HG02885 (cell line): ENCODE results near the gene BRINP1.

ENCODE experiments used
- ATAC-seq: cut with Tn5 transposase; IDR thresholded peaks from one replicate; pipeline ENCODE4 v1.9.1; 2021; ENCODE audit warnings: mild to moderate bottlenecking; ENCODE audit not compliant: unreplicated experiment, poor library complexity

Gene BRINP1

DNA sequence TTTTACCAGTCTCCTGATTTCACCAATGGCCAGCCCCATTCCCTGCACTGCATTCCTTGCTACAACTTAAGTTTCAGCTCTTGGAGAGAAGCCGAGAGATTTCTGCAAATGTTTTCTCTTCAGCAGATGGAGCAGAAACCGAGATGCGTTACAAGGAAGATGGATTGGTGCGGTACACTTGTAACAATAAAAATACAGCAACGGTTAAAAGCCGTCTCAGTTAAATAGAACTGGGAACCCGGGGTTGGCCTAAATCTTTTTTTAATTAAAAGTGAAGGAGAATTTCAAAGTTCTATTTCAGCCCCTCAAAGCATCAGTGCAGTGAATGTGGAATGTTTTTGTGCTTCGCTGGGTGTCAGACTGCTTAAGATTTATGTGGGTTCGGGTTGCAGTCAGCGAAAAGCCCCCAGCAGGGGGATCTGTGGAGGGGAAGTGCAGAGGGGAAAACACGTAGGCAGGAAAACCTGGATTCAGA lies 19.8 kb downstream of the BRINP1 start:
- no peak for ATAC-seq

DNA sequence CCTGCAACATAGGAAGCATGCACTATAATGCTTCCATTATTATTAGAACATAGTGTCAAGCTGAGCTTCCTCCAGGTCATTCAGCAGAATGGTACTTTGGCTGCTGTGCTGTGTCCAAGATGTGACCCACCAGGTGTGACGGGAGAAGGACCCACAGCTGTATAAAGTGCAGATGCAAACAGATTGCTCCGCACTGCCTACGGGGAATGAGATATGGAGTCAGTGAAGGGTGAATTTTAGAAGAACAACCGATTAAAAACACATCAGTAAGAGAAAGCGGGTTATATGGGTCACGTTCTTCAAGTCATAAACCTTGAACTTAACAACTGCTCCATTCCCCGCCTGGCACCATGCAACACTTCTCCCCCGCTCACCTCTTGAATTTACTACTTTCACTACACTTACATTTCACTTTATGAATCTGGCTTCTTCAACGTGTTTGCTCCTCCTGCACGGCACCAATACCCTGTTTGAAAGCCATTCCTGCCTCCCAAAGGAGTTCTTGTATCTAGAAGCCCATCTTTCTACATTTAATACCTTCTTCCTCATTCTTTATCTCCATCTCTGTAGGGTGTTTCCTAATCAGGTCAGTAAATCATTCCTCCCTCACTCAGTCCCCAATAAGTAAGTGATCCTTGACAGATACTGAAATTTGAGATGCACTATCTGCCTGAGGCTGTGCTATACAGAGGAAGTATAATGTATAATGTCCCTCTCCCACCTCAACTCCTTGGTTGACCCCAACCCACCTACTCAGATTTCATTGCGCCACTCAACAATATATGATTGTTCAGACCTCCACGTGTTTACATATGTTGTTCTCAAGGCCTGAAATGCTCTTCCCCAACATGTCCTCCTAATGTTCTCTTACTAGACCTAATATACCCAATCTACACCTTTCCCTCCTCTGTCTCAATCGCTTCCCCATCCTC lies 25.9 kb downstream of the BRINP1 start:
- ATAC-seq: no peak

DNA sequence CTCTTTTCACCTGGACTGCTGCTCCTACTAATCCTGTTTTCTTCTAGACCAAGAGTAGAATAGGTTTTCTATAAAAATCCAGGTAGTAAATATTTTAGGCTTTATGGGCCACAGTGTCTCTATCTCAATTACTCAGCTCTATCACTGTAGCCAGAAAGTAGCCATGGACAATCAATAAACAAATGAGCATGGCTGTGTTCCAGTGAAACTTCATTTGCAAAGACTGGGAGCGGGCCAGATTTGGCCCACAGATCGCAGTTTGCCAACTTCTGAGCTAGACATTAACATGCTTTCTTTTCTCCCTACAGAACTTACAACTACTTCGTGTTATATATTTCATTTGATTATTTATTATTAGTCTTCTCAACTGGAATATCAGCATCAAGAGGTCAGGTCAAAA lies 30.2 kb downstream of the BRINP1 start:
- ATAC-seq: no peak

DNA sequence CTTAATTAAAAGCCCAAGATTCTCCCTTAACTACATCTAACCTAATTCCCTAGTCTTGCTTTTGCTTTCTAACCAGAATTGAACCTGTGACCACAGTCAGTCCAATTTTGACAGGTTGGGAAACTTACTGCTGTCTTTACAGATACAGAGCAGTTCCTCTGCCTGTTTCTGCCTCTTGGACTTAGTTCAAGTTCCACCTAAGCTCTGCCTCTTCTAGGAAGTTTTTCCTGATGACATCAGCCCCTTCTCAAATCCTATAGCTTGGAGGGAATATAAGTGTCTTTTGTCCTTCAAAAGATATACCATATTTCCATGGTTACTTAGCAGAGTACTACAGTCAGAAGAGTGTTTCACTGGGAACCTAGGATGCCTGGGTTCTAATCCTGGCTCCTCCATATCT lies 31.7 kb downstream of the BRINP1 start:
- no peak for ATAC-seq

DNA sequence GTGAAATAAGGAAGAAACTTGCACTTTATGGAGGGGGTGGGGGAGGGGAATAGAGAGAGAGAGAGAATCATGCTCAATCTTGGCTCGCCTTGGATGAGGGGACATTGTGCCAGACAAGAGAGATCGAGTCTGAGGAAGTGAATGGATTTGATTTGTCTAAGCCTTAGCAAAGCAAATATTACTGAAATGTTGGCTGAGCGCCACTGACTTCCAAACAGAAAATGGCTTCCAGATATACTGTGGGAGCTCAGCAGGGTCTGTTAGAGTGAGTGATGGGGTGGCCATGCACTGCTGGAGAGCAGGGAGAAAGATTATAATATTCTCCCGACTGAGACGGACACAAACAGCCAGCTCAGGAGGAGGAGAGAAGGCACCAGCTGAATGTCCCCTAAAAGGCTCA lies 34.5 kb downstream of the BRINP1 start:
- ATAC-seq: no peak

DNA sequence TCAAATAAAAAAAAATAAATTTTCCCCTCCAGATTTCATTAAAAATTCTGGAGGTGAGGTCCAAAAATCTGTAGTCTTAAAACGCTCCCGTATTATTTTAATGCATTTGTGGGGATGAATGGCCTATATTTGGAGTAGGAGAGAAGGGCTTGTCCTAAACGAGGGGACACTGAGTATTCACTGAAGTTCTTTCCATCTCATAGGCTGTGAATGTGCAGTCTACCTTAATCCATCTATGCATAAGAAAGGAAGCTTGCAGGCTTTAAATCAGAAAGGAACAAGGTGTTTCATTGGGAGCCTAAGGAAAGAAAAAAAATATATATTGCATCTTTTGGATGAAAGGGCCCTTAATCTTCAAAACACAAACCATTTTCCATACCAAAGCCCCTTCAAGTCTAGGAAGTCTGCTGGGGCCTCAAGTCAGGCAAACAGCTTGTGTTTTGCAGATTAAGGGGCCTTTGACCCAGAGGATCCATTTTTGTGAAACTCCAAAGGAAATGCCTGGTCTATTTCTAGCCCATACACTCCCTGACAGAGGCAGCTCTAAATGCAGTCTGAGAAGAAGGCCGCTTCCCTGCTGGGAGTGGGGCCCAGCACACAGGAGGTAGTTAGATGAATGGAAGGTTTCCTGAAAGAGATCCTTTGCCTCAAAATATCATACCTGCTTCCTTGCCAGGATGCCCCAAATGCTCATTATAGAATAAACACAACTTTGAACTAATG lies 35.6 kb downstream of the BRINP1 start:
- ATAC-seq: no peak

DNA sequence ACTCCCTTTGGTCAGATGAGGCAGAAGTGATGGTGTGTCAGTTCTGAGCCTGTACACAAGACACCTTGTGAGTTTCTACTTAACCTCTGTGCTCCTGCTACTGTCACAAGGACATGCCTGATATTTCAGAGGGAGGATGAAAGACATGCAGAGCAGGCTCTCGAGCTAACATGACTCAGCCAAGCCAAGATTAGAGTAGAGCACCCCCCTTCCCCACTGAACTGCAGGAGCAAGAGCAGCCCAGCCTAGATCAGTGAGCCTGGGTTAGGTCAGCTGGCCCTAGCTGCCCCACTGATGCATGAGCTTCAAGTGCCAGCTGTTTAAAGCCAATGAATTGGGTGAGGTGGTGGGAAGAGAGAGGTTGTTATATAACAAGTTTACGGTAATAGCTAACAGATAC lies 36.7 kb downstream of the BRINP1 start:
- ATAC-seq: no peak

DNA sequence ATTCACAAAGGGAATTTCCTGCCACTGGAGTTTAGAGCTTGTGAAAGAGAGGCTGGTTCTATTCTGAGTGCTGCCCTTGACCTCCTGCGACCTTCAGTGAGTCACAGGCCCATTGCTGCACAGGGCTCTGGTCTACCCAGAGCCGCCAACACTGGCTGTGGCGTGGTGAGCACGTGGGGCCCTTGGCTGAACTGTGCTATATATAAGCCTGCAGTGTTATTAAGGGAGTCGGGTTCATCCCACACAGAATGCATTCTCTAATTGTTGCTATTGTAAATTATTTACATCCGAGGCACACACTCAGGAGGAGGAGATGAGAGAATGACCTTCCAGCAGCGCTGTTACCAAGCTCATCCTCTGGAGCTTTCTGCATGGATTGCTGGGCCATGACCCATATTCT lies 47.1 kb downstream of the BRINP1 start:
- ATAC-seq: no peak

DNA sequence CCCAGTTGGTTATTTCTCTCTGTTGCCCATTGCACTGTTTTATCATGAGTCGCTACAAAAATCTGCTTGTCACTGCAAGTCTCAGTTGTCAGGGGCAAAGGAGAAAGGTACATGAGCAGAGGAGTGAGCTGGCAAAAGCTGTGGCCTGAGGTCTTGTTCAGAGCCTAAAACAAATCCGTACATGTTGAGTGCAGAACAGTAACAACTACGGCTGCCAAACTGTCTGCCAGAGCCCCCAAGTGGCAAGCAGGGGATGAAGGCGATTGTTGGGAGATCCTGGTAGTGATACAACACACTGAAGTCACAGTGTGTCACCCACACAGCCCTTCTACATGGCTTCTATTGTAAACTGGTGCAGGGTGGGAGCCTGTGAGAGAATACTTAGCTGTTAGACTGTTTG lies 50.9 kb downstream of the BRINP1 start:
- no peak for ATAC-seq

DNA sequence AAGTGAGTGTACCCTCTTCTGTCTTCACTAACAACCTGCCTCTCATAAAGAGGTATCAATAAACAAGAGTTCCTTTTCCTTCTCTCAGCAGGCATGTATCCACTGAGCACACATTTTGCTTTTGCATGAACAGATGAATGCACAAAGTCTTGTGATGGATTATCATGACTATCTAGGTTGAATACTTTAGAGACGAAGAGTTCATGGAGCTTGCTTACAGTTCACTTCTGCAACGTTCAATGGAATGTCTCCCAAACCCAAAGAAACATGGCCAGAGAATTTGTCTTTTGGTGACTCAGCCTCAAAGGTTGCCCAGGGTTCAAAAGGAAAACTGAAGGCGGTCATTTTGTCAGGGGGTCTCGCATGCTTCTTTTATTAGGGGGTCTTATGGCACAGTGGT lies 55.4 kb downstream of the BRINP1 start:
- no peak for ATAC-seq

DNA sequence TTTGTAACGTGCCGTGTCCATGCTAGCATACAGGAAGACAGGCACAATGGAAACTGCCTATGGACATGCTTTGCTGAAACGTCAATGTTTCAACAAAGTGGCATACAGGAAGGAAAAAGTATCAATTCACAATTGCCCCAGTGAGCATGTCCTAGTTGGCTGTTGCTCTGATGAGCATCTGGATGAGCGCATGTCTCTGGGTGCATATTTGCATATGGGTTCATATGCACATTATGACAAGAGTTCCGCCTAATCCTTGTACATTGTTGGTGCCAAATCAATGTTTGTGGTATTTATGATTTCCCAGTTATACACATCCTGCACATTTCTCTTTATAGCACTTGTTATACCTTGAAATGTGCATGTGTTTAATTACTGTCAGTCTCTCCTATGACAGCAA lies 58.5 kb downstream of the BRINP1 start:
- no peak for ATAC-seq

DNA sequence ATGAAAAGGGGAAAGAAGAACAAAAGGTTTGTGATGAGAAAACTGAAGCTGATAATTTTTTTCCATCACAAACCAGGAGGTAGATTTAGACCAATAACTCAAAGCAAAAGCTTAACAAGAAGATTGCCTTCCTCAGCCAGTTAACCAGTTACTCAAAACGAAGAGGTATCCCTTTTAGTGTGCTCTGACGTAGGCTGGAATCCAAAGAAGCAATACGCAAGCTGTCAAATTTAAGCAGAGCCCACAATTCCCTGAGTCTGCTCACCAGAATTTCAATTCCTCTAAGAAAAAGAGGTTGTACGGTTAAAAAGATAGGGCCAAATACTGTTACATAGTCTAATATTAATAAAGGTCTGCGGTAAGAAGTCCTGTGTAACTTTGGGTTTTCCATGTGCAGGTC lies 61.8 kb downstream of the BRINP1 start:
- ATAC-seq: no peak

DNA sequence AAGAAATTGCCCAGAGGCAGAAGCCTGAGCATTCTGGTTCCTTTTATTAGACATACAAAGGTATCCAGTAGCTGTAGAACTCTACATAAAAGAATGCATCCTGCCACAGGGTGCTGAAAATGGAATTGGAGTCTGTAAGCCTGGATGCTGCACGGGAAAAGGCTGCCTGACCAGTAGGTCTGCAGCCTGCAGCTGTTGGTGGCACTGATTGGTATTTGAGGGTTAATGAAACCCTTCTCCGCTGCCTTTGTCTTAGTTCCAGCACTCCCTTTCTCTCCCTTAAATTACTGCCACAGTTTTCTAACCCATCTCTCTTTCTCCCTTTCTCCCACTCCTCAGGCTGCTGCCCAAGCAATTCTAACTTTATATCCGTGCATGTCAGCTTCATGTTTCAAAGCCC lies 64.7 kb downstream of the BRINP1 start:
- ATAC-seq: no peak

DNA sequence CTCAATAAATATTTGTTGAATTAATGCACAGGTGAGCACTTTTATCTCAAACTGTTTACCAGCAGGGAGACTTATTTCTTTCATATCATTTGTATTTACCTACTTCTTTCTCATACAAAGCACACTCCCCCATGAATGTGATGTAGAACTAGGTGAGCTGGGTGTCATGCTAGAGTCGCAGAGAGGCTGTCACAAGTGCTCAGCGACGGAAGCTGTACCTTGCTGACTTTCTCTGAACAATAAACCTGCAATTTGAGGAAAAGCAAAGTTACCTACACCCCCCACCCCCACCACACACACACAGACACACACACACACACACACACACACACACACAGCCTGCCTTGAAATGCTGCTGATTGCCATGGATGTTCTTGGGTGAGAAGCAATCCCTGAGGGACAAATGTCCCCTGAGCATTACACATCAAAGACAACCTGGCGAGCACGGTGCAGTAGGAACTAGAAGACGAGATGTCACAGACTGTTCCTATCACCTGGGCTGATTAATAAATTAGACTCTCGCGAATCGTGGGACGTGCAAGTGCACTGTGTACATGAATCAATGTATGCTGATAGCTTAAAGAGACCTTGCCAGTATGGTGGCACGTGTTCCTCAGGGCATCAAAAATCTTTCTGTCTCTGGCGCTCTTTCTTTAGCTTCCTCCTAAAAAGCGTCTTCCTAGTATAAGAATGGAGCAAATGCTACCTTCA lies 66.1 kb downstream of the BRINP1 start:
- ATAC-seq: no peak

DNA sequence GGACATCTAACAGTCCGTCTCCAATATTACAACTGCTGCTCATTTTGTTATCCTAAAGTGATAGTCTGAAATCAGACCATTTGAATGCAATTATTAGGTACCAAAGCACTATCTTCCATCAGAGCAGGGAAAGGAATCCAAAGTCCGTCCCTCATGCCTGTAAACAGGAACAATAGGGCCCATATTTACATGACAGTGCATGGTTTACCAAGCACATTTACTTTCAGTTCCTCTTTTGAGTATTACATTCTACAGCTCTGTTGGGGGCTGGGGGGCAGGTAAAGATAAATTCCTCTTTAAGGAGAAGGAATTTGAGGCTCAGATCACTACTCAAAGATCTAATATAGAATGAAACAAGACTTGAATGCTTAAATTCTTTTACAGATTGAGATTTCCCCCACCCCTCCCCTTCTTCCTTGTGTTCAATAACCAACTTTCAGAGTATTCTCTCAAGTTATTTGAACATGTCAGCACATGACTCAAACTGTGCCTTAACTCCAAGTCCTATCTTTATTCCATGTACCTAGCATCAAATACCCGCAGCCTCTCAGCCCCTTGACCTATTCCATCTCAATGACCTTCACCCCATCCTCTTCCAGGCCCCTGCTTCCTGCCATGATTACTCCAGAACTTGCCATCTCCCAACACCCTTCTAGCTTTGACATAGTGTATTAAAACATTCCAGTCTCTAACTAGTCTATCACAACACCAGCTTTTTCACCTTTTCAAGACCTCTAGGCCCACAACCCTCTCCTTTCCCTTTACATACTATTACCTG lies 71.0 kb downstream of the BRINP1 start:
- ATAC-seq: peak; percentile 91

DNA sequence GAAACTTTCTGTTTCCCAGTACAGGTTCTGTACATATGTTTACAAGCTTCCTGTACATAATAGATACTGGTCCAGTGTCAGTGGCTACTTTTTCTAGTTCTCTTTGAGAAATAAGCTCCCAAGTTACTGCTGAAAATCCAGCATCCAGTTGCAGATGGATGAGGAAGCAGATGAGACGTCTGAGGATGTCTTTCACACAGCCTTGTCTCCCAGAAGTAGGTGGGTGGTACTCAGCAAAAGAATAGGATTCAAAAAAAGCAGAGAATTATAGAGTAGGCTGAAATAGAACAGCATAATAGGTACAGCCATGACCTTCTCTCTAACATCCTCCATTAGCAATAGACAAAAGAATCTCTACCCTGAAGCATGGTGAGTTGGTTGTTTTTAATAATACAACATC lies 77.7 kb downstream of the BRINP1 start:
- ATAC-seq: no peak

DNA sequence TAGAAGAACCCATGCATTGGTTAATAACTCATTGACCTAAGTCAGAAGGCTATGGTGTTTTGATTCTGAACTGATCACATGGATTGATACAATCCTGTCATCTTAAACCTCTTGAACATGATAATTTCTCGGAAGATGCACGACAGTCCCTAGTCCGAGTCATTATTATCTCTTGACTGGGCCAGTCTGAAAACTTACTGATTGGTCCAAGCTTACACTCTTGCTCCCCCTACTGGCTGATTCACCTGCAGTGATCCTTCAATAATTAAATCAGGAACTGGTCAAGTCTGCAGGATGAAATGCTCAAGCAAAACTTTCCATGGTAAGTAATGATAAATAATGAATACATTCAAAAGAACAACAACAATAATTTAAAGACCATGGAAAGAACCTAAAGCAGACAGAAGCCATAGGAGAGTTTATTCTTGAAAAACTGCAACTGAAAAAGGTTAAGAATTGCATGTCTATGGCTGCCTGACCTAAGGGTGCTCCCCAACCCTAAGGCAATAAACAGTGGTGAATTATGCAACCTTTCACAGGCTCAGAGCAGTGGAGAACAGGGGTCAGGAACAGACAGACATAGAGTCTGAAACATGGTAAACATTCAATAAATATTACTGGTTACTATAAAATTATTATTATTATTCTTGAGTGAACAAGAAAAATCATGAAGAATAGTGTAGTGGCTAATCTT lies 79.3 kb downstream of the BRINP1 start:
- ATAC-seq: peak; percentile 87

DNA sequence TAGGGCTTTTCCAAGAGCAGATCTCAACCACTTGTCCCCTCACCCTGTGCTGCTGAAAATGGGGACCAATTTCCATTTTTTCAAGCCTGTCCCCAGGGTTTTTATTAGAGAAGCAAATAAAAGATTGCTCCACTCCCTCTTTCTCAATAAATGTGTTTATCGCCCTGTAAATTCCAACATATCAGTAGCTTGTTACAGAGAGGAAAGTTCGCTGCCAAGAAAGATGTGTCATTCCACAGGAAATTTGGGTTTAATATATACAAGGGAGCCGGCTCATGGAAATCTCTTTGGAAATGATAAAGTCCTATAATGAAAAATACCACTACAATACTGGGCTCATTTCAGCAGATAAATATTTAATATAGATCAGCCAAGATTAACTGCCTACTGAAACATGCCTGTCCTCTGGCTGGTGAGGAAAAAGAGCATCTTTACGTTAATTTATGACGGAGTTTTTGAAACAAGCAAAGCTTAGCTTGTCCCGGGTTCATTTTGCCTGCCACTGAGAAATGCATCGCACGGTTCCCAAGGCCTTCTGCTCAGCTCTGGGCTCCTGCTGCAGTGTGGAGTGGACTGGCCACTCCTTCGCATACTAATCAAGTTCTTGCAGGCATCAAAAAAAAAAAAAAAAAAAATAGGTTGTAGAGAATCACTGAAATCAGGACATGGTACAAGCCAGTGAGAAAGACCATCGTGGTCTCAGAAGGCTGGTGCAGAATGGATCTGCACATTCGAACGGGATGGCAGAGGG lies 84.5 kb downstream of the BRINP1 start:
- ATAC-seq: no peak

DNA sequence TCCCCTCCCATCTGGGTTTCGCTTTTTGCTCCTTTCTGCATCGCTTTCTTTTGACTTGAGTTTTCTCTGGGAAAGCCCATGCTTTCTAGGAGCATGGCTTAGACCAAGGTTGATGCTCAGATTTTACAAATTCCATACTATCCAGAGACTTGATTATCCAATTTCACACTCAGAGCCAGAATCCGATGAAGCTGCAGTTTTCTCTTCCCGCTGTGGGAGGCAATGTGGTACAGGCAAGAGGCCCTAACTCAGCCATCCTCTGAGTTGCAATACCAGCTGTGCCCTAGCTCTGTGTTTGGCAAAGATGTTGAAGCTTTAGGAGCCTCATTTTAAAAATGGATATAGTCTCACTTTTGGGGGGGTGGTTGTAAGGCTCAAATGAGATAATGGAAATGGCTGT lies 85.1 kb downstream of the BRINP1 start:
- no peak for ATAC-seq
